Measurements from ENCODE around the gene RBBP4. TPM values are rescaled to one million over a fixed set of nuclear protein-coding genes. Genes with fewer than 3 reads are reported as not detected.
A peak's percentile ranks its signal among the peaks of the same experiment; 100 is the strongest.

Gene RBBP4
- total RNA-seq, 4 donors from 2014 or later, result 79.7 to 135 (median 109) TPM

- WGBS, 2 donors, result 11 to 21% methylated on average over 2 of the region's 2 CpGs
- Histone ChIP-seq H3K36me3 (peaks cover 0 to 48% (median 0%) of the 10 kb centered on the region in 3 donors), H3K9me3 (no peaks in the 10 kb centered on the region), H3K27me3 (no peaks in the 10 kb centered on the region), H3K27ac (peak overlapping the region; percentile 46 to 80 (median 71)), H3K4me3 (no peak overlapping the region), H3K4me1 (peaks cover 0 to 33% (median 12%) of the 10 kb centered on the region in 4 donors)
- no peak for TF ChIP-seq POLR2A (IDR thresholded peaks at IDR 0.05)
- TF ChIP-seq EP300 (IDR thresholded peaks at IDR 0.05), result peak in 1 of 2 donors; percentile 82
- peak; percentile 40 to 75 for DNase-seq (ENCODE audit: low spot score in 2 of 2)
Observed at GRCh38 chr1:32684167-32684811, 33.3 kb downstream of the RBBP4 start.

- peak overlapping the region in 2 of 4 donors; percentile 65 to 71 for H3K27ac ChIP-seq
- H3K27me3 ChIP-seq, result no peaks in the 10 kb centered on the region
- no peak overlapping the region for H3K4me3 ChIP-seq
- no peak for DNase-seq (ENCODE audit: low spot score in 2 of 2)
- no peaks in the 10 kb centered on the region for H3K9me3 ChIP-seq
- H3K36me3 ChIP-seq, result peaks cover 0 to 49% (median 0%) of the 10 kb centered on the region in 3 donors
- TF ChIP-seq POLR2A (IDR thresholded peaks at IDR 0.05) (no peak), CTCF (IDR thresholded peaks at IDR 0.05) (no peak), EP300 (IDR thresholded peaks at IDR 0.05) (no peak)
- 72 to 87% methylated on average over 2 of the region's 2 CpGs for WGBS, 2 donors
- peaks cover 0 to 33% (median 12%) of the 10 kb centered on the region in 4 donors for H3K4me1 ChIP-seq
Observed at GRCh38 chr1:32685498-32685897, 34.5 kb downstream of the RBBP4 start.

GRCh38 chr1:32686387-32686786 is 35.4 kb downstream of the RBBP4 start:
- H3K36me3 ChIP-seq, result peaks cover 0 to 46% (median 0%) of the 10 kb centered on the region in 3 donors
- 94 to 100% methylated on average over 2 of the region's 2 CpGs for WGBS, 2 donors
- peak overlapping the region in 1 of 4 donors; percentile 71 for H3K27ac ChIP-seq

GRCh38 chr1:32693455-32694174 is 42.6 kb downstream of the RBBP4 start:
- Histone ChIP-seq H3K36me3 (peaks cover 0 to 32% (median 0%) of the 10 kb centered on the region in 3 donors), H3K4me3 (no peak overlapping the region), H3K9me3 (no peaks in the 10 kb centered on the region), H3K27me3 (no peaks in the 10 kb centered on the region), H3K27ac (no peak overlapping the region), H3K4me1 (peaks cover 0 to 27% (median 1%) of the 10 kb centered on the region in 4 donors)
- 83 to 91% methylated on average over 6 of the region's 6 CpGs for WGBS, 2 donors
- no peak for DNase-seq (ENCODE audit: low spot score in 2 of 2)
- TF ChIP-seq CTCF (IDR thresholded peaks at IDR 0.05), result no peak
- no peak for TF ChIP-seq EP300 (IDR thresholded peaks at IDR 0.05)
- no peak for TF ChIP-seq POLR2A (IDR thresholded peaks at IDR 0.05)

More at GRCh38 chr1:32686387-32686786, 35.4 kb downstream of the RBBP4 start:
- Histone ChIP-seq H3K4me3 (no peak overlapping the region), H3K27me3 (no peaks in the 10 kb centered on the region), H3K4me1 (peaks cover 0 to 31% (median 11%) of the 10 kb centered on the region in 4 donors), H3K9me3 (no peaks in the 10 kb centered on the region)
- no peak for DNase-seq (ENCODE audit: low spot score in 2 of 2)
- TF ChIP-seq CTCF (IDR thresholded peaks at IDR 0.05), result no peak
- no peak for TF ChIP-seq EP300 (IDR thresholded peaks at IDR 0.05)

- DNase-seq (ENCODE audit: low spot score in 2 of 2), result peak; percentile 58 to 73
- peaks cover 0 to 28% (median 0%) of the 10 kb centered on the region in 3 donors for H3K36me3 ChIP-seq
- H3K27me3 ChIP-seq, result no peaks in the 10 kb centered on the region
- peak overlapping the region in 1 of 4 donors; percentile 45 for H3K27ac ChIP-seq
- TF ChIP-seq EP300 (IDR thresholded peaks at IDR 0.05) (no peak), POLR2A (IDR thresholded peaks at IDR 0.05) (no peak), CTCF (IDR thresholded peaks at IDR 0.05) (no peak)
- WGBS, 2 donors, result 51 to 57% methylated on average over 13 to 17 of the region's 17 CpGs
- no peaks in the 10 kb centered on the region for H3K9me3 ChIP-seq
- H3K4me1 ChIP-seq, result peaks cover 0 to 27% (median 1%) of the 10 kb centered on the region in 4 donors
- H3K4me3 ChIP-seq, result no peak overlapping the region
Observed at GRCh38 chr1:32695098-32695904, 44.3 kb downstream of the RBBP4 start.
